Hepatocyte (in vitro differentiated cells): ENCODE data around the gene DBN1. TPM values are rescaled to one million over a fixed set of nuclear protein-coding genes. Genes with fewer than 3 reads are reported as not detected.

Experiments used
- DNase-seq: peaks from one replicate; pipeline ENCODE4 v3.0.0-alpha.2; 2016; ENCODE audit warnings: low spot score
- H2AFZ ChIP-seq: fragments of 200-600 bp; sonication (generic); 2 replicates; pipeline ENCODE4 v1.6.0; 2016; ENCODE audit warnings: antibody characterized with exemption, mild to moderate bottlenecking
- H3K27ac ChIP-seq: fragments of 200-600 bp; sonication (generic); 2 replicates; pipeline ENCODE4 v1.5.1; 2016; ENCODE audit warnings: mild to moderate bottlenecking
- H3K27me3 ChIP-seq: fragments of 200-600 bp; sonication (generic); 2 replicates; pipeline ENCODE4 v1.6.1; 2016
- H3K36me3 ChIP-seq: fragments of 200-600 bp; sonication (generic); replicated peaks from 2 replicates; pipeline ENCODE4 v1.5.1; 2016; ENCODE audit warnings: low read depth; ENCODE audit not compliant: insufficient read depth
- H3K4me1 ChIP-seq: fragments of 200-600 bp; sonication (generic); 2 replicates; pipeline ENCODE4 v1.5.1; 2016; ENCODE audit warnings: mild to moderate bottlenecking, moderate library complexity; ENCODE audit not compliant: insufficient read depth
- H3K4me2 ChIP-seq: fragments of 200-600 bp; sonication (generic); 2 replicates; pipeline ENCODE4 v1.6.0; 2016
- H3K4me3 ChIP-seq: fragments of 200-600 bp; sonication (generic); 2 replicates; pipeline ENCODE4 v1.5.1; 2016; ENCODE audit warnings: mild to moderate bottlenecking
- H3K79me2 ChIP-seq: fragments of 200-600 bp; sonication (generic); 2 replicates; pipeline ENCODE4 v1.6.0; 2017; ENCODE audit warnings: mild to moderate bottlenecking
- H3K9me2 ChIP-seq: fragments of 200-600 bp; sonication (generic); replicated peaks from 2 replicates; pipeline ENCODE4 v1.6.0; 2017; ENCODE audit warnings: mild to moderate bottlenecking; ENCODE audit not compliant: insufficient read depth
- H3K9me3 ChIP-seq: fragments of 200-600 bp; sonication (generic); 2 replicates; pipeline ENCODE4 v1.5.1; 2016; ENCODE audit warnings: low read depth, mild to moderate bottlenecking
- H4K20me1 ChIP-seq: fragments of 200-600 bp; sonication (generic); 2 replicates; pipeline ENCODE4 v1.6.0; 2016; ENCODE audit warnings: mild to moderate bottlenecking; ENCODE audit not compliant: insufficient read depth, poor library complexity, severe bottlenecking
- EZH2 ChIP-seq: fragments of 200-600 bp; sonication (generic); IDR thresholded peaks from 2 replicates; pipeline ENCODE4 v1.6.1; 2016; ENCODE audit warnings: antibody characterized with exemption, mild to moderate bottlenecking, borderline replicate concordance
- EZH2phosphoT487 ChIP-seq: fragments of 200-600 bp; sonication (generic); IDR thresholded peaks from one replicate; pipeline ENCODE4 v1.6.1; 2018; ENCODE audit warnings: antibody characterized with exemption, mild to moderate bottlenecking, low read depth, moderate library complexity; ENCODE audit not compliant: unreplicated experiment, severe bottlenecking
- WGBS: methylation state at CpG from one replicate; pipeline ENCODE4 v1.1.6; 2016; ENCODE audit warnings: low lambda C conversion rate; ENCODE audit errors: missing lambda C conversion rate; 5-methylcytosine and 5-hydroxymethylcytosine counted together
- polyA plus RNA-seq: library from polyadenylated mRNA; unstranded; fragments of >200 nt; fragmentation: Nextera tagmentation; extraction: Ambion mirVana; gene quantifications from 2 replicates; pipeline ENCODE4 v1.2.1, GENCODE V29; 2016
- total RNA-seq: library from RNA; depleted of rRNA; stranded (reverse); fragments of >200 nt; gene quantifications from 2 replicates; pipeline ENCODE4 v1.2.3, GENCODE V29; 2014
- TF ChIP-seq, protein P1 (sequence below): fragments of 200-600 bp; sonication (generic); IDR thresholded peaks from 2 replicates; pipeline ENCODE4 v1.5.1; 2016; ENCODE audit warnings: antibody characterized with exemption, mild to moderate bottlenecking; ENCODE audit not compliant: poor library complexity

The DBN1 gene
- total and polyA plus RNA-seq, 2 experiments from 2014 or later = 107 to 122 TPM

DNA sequence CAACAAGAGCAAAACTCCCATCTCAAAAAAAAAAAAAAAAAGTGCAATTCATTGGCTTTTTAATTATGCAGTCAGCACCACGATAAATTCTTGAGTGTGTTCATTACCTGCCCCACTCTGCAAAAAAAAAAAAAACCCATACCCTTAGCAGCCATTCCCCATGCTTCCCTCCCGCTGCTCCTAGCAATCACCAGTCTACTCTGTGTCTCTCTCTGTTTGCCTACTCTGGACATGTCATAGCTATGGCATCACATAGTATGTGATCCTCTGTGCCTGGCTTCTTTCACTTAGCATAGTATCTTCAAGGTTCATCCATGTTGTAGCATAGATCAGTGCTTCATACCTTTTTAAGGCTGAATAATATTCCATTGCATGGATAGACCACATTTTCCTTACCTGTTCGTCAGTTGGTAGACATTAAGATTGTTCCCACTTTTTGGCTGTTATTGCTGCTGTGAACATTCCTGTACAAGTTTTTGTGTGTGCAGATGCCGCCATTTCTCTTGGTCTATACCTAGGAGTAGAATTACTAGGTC, 33.8 kb downstream of the DBN1 start:
- H2AFZ ChIP-seq = no peak overlapping the region
- no peak overlapping the region for H3K4me2 ChIP-seq
- H4K20me1 ChIP-seq = no peaks in the 10 kb centered on the region
- H3K9me3 ChIP-seq = no peaks in the 10 kb centered on the region
- no peak for DNase-seq
- H3K4me1 ChIP-seq = no peaks in the 10 kb centered on the region
- WGBS = 99% methylated on average over 4 of the region's 4 CpGs
- H3K79me2 ChIP-seq = no peaks in the 10 kb centered on the region
- H3K36me3 ChIP-seq = no peaks in the 10 kb centered on the region
- no peaks in the 10 kb centered on the region for H3K27me3 ChIP-seq
- H3K4me3 ChIP-seq = no peak overlapping the region
- no peaks in the 10 kb centered on the region for H3K9me2 ChIP-seq
- no peak for TF ChIP-seq EZH2
- no peak for TF ChIP-seq EZH2phosphoT487
- TF ChIP-seq, protein P1, sequence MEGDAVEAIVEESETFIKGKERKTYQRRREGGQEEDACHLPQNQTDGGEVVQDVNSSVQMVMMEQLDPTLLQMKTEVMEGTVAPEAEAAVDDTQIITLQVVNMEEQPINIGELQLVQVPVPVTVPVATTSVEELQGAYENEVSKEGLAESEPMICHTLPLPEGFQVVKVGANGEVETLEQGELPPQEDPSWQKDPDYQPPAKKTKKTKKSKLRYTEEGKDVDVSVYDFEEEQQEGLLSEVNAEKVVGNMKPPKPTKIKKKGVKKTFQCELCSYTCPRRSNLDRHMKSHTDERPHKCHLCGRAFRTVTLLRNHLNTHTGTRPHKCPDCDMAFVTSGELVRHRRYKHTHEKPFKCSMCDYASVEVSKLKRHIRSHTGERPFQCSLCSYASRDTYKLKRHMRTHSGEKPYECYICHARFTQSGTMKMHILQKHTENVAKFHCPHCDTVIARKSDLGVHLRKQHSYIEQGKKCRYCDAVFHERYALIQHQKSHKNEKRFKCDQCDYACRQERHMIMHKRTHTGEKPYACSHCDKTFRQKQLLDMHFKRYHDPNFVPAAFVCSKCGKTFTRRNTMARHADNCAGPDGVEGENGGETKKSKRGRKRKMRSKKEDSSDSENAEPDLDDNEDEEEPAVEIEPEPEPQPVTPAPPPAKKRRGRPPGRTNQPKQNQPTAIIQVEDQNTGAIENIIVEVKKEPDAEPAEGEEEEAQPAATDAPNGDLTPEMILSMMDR = no peak
- H3K27ac ChIP-seq = no peak overlapping the region

- TF ChIP-seq EZH2phosphoT487 (no peak), EZH2 (no peak)
- TF ChIP-seq, protein P1 = no peak
- Histone ChIP-seq H3K4me3 (no peak overlapping the region), H2AFZ (no peak overlapping the region), H3K36me3 (no peaks in the 10 kb centered on the region), H3K27ac (no peak overlapping the region), H3K79me2 (no peaks in the 10 kb centered on the region), H3K4me2 (no peak overlapping the region), H3K9me2 (no peaks in the 10 kb centered on the region), H3K4me1 (no peaks in the 10 kb centered on the region), H3K27me3 (no peaks in the 10 kb centered on the region), H3K9me3 (no peaks in the 10 kb centered on the region), H4K20me1 (no peaks in the 10 kb centered on the region)
- 98% methylated on average over 10 of the region's 10 CpGs for WGBS
- DNase-seq = no peak
Observed at GRCh38 chr5:177438468-177438867, 35.0 kb downstream of the DBN1 start.

- WGBS = 77% methylated on average over 4 of the region's 4 CpGs
- no peak for DNase-seq
- TF ChIP-seq EZH2 = no peak
- TF ChIP-seq EZH2phosphoT487 = no peak
- TF ChIP-seq, protein P1 = no peak
- Histone ChIP-seq H3K79me2 (no peaks in the 10 kb centered on the region), H3K36me3 (no peaks in the 10 kb centered on the region), H2AFZ (no peak overlapping the region), H3K4me3 (no peak overlapping the region), H3K4me2 (no peak overlapping the region), H3K9me2 (no peaks in the 10 kb centered on the region), H3K4me1 (no peaks in the 10 kb centered on the region), H3K27me3 (no peaks in the 10 kb centered on the region), H3K27ac (no peak overlapping the region), H4K20me1 (no peaks in the 10 kb centered on the region), H3K9me3 (no peaks in the 10 kb centered on the region)
Observed at GRCh38 chr5:177437623-177438022, 35.8 kb downstream of the DBN1 start.
